Mammary microvascular endothelial cell (primary cell): ENCODE data around the gene KLK12. TPM values are rescaled to one million over a fixed set of nuclear protein-coding genes. Genes with fewer than 3 reads are reported as not detected.

ENCODE experiments used
- total RNA-seq: library from RNA; depleted of rRNA; stranded (reverse); fragments of >200 nt; gene quantifications from 2 replicates; pipeline ENCODE4 v1.2.3, GENCODE V29; 2015

The KLK12 gene
- not detected in 2 replicates for total RNA-seq

DNA sequence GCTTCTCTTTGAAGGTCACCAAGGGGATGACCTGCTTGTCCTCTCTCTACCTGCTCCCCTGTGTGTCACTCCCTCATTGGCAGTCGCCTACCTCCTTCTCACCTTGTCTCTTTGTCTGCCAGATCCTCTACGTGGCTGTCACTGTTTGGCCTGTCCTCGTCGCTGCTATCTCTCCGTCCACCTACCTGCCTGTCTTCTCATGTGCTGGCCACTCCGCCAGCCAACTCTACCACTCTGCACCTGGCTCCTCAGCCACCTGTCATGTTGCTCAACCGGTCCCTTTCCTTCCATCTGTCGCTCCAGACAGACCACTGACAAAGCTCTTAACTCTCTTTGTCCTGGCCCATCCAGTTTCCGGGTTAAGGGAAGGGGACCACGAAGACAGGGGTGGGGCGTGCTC, at the start of gene KLK12:
Gene KLK12 (minus strand): TSS at position 299 of the 400 bp plus-strand sequence. CDS start 381 bp downstream, outside the sequence.

DNA sequence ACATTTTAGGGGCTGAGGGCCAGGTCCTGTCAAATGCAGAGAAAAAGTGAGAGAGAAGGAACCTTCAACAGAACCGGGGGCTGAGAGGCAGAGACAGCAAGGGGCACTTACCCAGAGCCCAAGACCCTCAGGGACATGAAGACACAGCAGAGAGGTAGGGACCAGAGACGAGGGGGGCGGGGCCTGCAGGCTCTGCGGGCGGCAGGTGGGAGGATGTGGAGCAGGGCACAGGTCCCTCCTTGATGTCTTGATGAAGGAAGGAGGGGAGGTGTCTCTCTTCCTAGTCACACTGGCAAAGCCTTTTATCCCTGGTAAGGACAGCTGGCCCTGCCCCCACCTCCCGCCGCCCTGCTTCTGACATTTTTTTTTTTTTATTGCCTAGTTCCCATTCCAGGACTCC, 47.8 kb upstream of the KLK12 start, which contains the start of gene KLK14:
Gene KLK14 (minus strand): TSS at position 277 of the 400 bp plus-strand sequence. CDS start 273 bp downstream, at position 4.

GRCh38 chr19:51064534-51065220, 29.9 kb upstream of the KLK12 start, which contains the start of gene KLK13:
Gene KLK13, minus strand, starts transcription at chr19:51065092. Its CDS starts 25 bp downstream, at chr19:51065067.

GRCh38 chr19:51026554-51026831, 8.3 kb downstream of the KLK12 start, which contains the start of gene KLK11:
Gene KLK11, minus strand, starts transcription at chr19:51026616. Its CDS starts 985 bp downstream, at chr19:51025631.

DNA sequence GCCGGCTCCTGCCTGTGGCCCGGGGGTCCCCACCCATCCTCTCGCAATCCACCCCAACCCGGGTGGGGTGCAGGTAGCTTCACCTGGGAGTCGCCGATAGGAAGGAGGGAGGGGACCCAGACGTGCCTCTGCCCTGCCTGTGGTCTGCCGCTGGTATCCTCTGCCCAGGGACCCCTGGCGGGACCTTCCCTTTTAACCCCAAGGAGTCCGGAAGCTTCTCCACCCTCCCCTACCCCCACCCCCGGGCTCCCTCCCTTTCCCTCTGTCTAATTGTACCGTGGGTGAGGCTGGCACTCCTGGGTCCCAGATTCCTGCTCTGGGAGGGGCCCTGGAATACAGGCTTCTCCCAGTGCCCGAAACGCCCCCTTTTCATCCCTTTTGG, 15.3 kb downstream of the KLK12 start, which contains the start of gene KLK10:
Gene KLK10 (minus strand): TSS at position 166 of the 382 bp plus-strand sequence. CDS start 579 bp downstream, outside the sequence.

DNA sequence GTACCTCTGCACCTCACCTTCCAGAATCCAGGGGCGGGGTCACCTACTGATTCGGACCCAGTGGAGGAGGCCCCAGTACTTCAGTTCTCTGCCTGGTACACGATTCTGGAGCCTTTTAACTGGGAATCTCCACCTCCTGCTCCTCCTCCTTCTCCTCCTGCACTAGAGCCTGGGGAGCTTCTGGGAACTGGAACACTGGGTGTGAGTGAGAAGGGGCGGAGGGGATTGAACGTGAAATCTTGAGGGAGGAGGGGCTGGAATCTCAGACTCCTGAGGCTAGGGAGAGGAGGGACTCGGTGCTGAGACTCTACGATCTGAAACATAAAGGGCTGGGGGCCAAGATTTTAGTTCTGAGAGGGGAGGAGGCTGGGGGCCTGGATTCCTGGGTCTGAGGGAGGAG, 33.3 kb downstream of the KLK12 start, which contains the start of gene KLK8:
Gene KLK8 (minus strand): TSS at position 90 of the 400 bp plus-strand sequence. CDS start 437 bp downstream, outside the sequence.

GRCh38 chr19:50983625-50984292, 51.0 kb downstream of the KLK12 start, which contains the start of gene KLK7:
Gene KLK7, minus strand, starts transcription at chr19:50983917. Its CDS starts 1,518 bp downstream, at chr19:50982399.

Other genes starting within 250 kb of the KLK12 start
- not detected in 2 replicates for gene ACP4, start 244.6 kb downstream of the KLK12 start, total RNA-seq
- gene KLK1, start 211.2 kb downstream of the KLK12 start, total RNA-seq: not detected in 2 replicates
- not detected in 2 replicates for gene KLK15, start 201.4 kb downstream of the KLK12 start, total RNA-seq
- gene KLK3, start 180.1 kb downstream of the KLK12 start, total RNA-seq: not detected in 2 replicates
- not detected in 2 replicates for gene KLK2, start 161.6 kb downstream of the KLK12 start, total RNA-seq
- gene KLK4, start 123.6 kb downstream of the KLK12 start, total RNA-seq: not detected in 2 replicates
- gene KLK5, start 82.0 kb downstream of the KLK12 start, total RNA-seq: not detected in 2 replicates
- gene KLK6, start 65.4 kb downstream of the KLK12 start, total RNA-seq: not detected in 2 replicates
- gene KLK7, start 51.1 kb downstream of the KLK12 start, total RNA-seq: not detected in 2 replicates
- not detected in 2 replicates for gene KLK8, start 33.4 kb downstream of the KLK12 start, total RNA-seq
- not detected in 2 replicates for gene KLK10, start 15.3 kb downstream of the KLK12 start, total RNA-seq
- not detected in 2 replicates for gene KLK11, start 8.4 kb downstream of the KLK12 start, total RNA-seq
- not detected in 2 replicates for gene KLK13, start 30.1 kb upstream of the KLK12 start, total RNA-seq
- not detected in 2 replicates for gene KLK14, start 47.9 kb upstream of the KLK12 start, total RNA-seq
- gene CTU1, start 73.4 kb upstream of the KLK12 start, total RNA-seq: 12.1 and 14.8 TPM in 2 replicates
- not detected in 2 replicates for gene SIGLEC9, start 89.9 kb upstream of the KLK12 start, total RNA-seq
- not detected in 2 replicates for gene SIGLEC7, start 107.3 kb upstream of the KLK12 start, total RNA-seq
- not detected in 2 replicates for gene CD33, start 190.1 kb upstream of the KLK12 start, total RNA-seq
- not detected in 2 replicates for gene SIGLECL1, start 216.1 kb upstream of the KLK12 start, total RNA-seq